K562 (cell line): Measurements from ENCODE around the gene TARS2. TPM values are rescaled to one million over a fixed set of nuclear protein-coding genes. Genes with fewer than 3 reads are reported as not detected.

ENCODE experiments used
- ADNP ChIP-seq: fragments of 200-800 bp; sonication (Bioruptor generic); IDR thresholded peaks from 2 replicates; pipeline ENCODE4 v1.6.1; 2016; ENCODE audit warnings: missing genetic modification characterization, missing compliant biosample characterization
- BCOR ChIP-seq: fragments of 450-650 bp; IDR thresholded peaks from 2 replicates; pipeline ENCODE4 v1.6.1; 2016
- BRF1 ChIP-seq: IDR thresholded peaks from 3 replicates; pipeline ENCODE4 v1.6.1; 2011; ENCODE audit warnings: borderline replicate concordance, mild to moderate bottlenecking; ENCODE audit not compliant: insufficient read length; ENCODE audit errors: extremely low read depth
- BRF2 ChIP-seq: IDR thresholded peaks from 3 replicates; pipeline ENCODE4 v1.6.1; 2011; ENCODE audit warnings: borderline replicate concordance, mild to moderate bottlenecking; ENCODE audit not compliant: insufficient read length, insufficient read depth
- DACH1 ChIP-seq: fragments of 450-650 bp; IDR thresholded peaks from 2 replicates; pipeline ENCODE4 v1.6.1; 2018; ENCODE audit not compliant: partially characterized antibody
- E2F5 ChIP-seq: sonication (generic); formaldehyde crosslinking; IDR thresholded peaks from 2 replicates; pipeline ENCODE4 v1.8.0; 2022; ENCODE audit warnings: mild to moderate bottlenecking, missing genetic modification reagents
- EP400 ChIP-seq: fragments of 450-650 bp; IDR thresholded peaks from 2 replicates; pipeline ENCODE4 v1.6.1; 2017; ENCODE audit warnings: antibody characterized with exemption, mild to moderate bottlenecking, moderate library complexity
- GABPB2 ChIP-seq: fragments of 250-450 bp; sonication (Bioruptor Pico); conservative IDR thresholded peaks from 2 replicates; pipeline ENCODE4 v1.5.1; 2021; ENCODE audit warnings: mild to moderate bottlenecking
- HCFC1 ChIP-seq: IDR thresholded peaks from 2 replicates; pipeline ENCODE4 v1.6.1; 2012; ENCODE audit warnings: low read depth, low read length, improper control_type of control experiment
- HMG20A ChIP-seq: fragments of 450-650 bp; formaldehyde crosslinking; conservative IDR thresholded peaks from 2 replicates; pipeline ENCODE4 v1.4.0; 2020; ENCODE audit warnings: mild to moderate bottlenecking, mixed read lengths
- HNRNPH1 ChIP-seq: fragments of 200-400 bp; formaldehyde crosslinking; optimal IDR thresholded peaks from 2 replicates; pipeline ENCODE3; 2017; ENCODE audit warnings: low read depth, mild to moderate bottlenecking, low read length, moderate library complexity
- IFI16 ChIP-seq: fragments of 250-450 bp; sonication (Bioruptor Pico); IDR thresholded peaks from 2 replicates; pipeline ENCODE4 v2.1.2; 2022; ENCODE audit warnings: mild to moderate bottlenecking, inconsistent platforms
- ILK ChIP-seq: fragments of 450-650 bp; IDR thresholded peaks from 2 replicates; pipeline ENCODE4 v1.6.1; 2016; ENCODE audit warnings: missing genetic modification characterization, low read depth, mild to moderate bottlenecking, missing compliant biosample characterization, moderate library complexity, borderline replicate concordance
- IRF9 ChIP-seq: fragments of 450-650 bp; IDR thresholded peaks from 2 replicates; pipeline ENCODE4 v1.6.1; 2016; ENCODE audit warnings: missing biosample characterization, missing genetic modification characterization
- KLF10 ChIP-seq: fragments of 250-450 bp; sonication (Bioruptor Pico); IDR thresholded peaks from 2 replicates; pipeline ENCODE4 v1.6.1; 2021; ENCODE audit warnings: matching md5 sums
- PHF20 ChIP-seq: fragments of 450-650 bp; IDR thresholded peaks from 2 replicates; pipeline ENCODE4 v1.6.1; 2018; ENCODE audit not compliant: partially characterized antibody
- RUNX1 ChIP-seq: sonication (generic); IDR thresholded peaks from 2 replicates; pipeline ENCODE4 v1.6.1; 2016; ENCODE audit warnings: antibody characterized with exemption, low read depth
- SAFB ChIP-seq: fragments of 200-400 bp; formaldehyde crosslinking; IDR thresholded peaks from 2 replicates; pipeline ENCODE4 v1.6.1; 2017; ENCODE audit warnings: low read depth, low read length, borderline replicate concordance
- SMAD1 ChIP-seq: fragments of 150-350 bp; IDR thresholded peaks from 2 replicates; pipeline ENCODE4 v1.6.1; 2014; ENCODE audit warnings: low read length, low read depth; ENCODE audit not compliant: partially characterized antibody
- SMARCA4 ChIP-seq: fragments of 450-650 bp; IDR thresholded peaks from 2 replicates; pipeline ENCODE4 v1.6.1; 2016
- SMC3 ChIP-seq: conservative IDR thresholded peaks from 2 replicates; pipeline ENCODE4 v1.6.1; 2011; ENCODE audit warnings: low read depth, low read length, improper control_type of control experiment; ENCODE audit not compliant: insufficient read depth
- TBP ChIP-seq: optimal IDR thresholded peaks from 2 replicates; pipeline ENCODE3; 2011; ENCODE audit warnings: low read depth, low read length, improper control_type of control experiment
- TCF3 ChIP-seq: sonication (generic); formaldehyde crosslinking; IDR thresholded peaks from 2 replicates; pipeline ENCODE4 v1.4.0; 2020; ENCODE audit warnings: mild to moderate bottlenecking, missing genetic modification reagents
- USF2 ChIP-seq: sonication (generic); formaldehyde crosslinking; IDR thresholded peaks from 2 replicates; pipeline ENCODE4 v1.5.0; 2020; ENCODE audit warnings: missing genetic modification reagents
- ZBTB17 ChIP-seq: fragments of 450-650 bp; formaldehyde crosslinking; IDR thresholded peaks from 2 replicates; pipeline ENCODE4 v1.4.0; 2020; ENCODE audit warnings: mild to moderate bottlenecking
- ZNF212 ChIP-seq: fragments of 450-650 bp; formaldehyde crosslinking; IDR thresholded peaks from 2 replicates; pipeline ENCODE4 v1.4.0; 2020; ENCODE audit warnings: mild to moderate bottlenecking
- ZNF239 ChIP-seq: fragments of 250-450 bp; sonication (Bioruptor Pico); IDR thresholded peaks from 2 replicates; pipeline ENCODE4 v1.4.0; 2020; ENCODE audit warnings: mild to moderate bottlenecking
- polyA plus RNA-seq, 8 experiments: library from polyadenylated mRNA; depleted of rRNA in 4 of 8; stranded (reverse) in 5 of 8; unstranded in 3 of 8; fragments of >200 nt; fragmentation: Nextera tagmentation in 2 of 8; fragmentation: Illumina TruSeq in 1 of 8; extraction: Ambion mirVana in 2 of 8; extraction: Trizol in 1 of 8; gene quantifications; 2 replicates each; pipeline versions ENCODE4 v1.2.1 to v1.2.3, GENCODE V29; 2011 to 2014; ENCODE audit warnings: inconsistent platforms in 1 of 8, missing spikeins in 1 of 8
- total RNA-seq, 7 experiments: library from RNA; depleted of rRNA in 6 of 7; stranded (reverse); fragments of >200 nt in 6 of 7; fragmentation: Illumina TruSeq in 2 of 7; extraction: Trizol in 2 of 7; gene quantifications; 2 replicates each; pipeline versions ENCODE4 v1.2.1 to v1.2.3, GENCODE V29; 2011 to 2021; ENCODE audit warnings: low replicate concordance in 1 of 7

TARS2 gene
- total and polyA plus RNA-seq, 9 of the 15 experiments (the other 6 are each of a cell fraction or from before 2014, with no cell fraction given), result 17.0 to 64.2 (median 39.4) TPM

GRCh38 chr1:150548632-150549495 is 61.6 kb downstream of the TARS2 start, which contains the start of gene ADAMTSL4 (continued):
- TF ChIP-seq USF2 (peak; percentile 32; the same call in 1 of the 2 replicates), DACH1 (no peak), GABPB2 (CRISPR knock-in tag) (no peak), BRF1 (no peak), ADNP (tag) (peak; percentile 18; the same call in 1 of the 2 replicates), SAFB (peak; percentile 70; the same call in 1 of the 2 replicates), HCFC1 (no peak), BRF2 (no peak), HNRNPH1 (no peak), ZNF239 (CRISPR knock-in tag) (no peak), BCOR (peak; percentile 73; the same call in 1 of the 2 replicates), E2F5 (no peak), PHF20 (peak; percentile 25), TBP (peak; percentile 68), TCF3 (CRISPR knock-in tag) (0 out of 2 replicates have a peak, but pooled peaks have one; percentile 3), IRF9 (no peak), HMG20A (CRISPR knock-in tag) (no peak), ZBTB17 (CRISPR knock-in tag) (0 out of 2 replicates have a peak, but pooled peaks have one; percentile 40), IFI16 (no peak), ILK (tag) (no peak), EP400 (peak; percentile 32; the same call in 1 of the 2 replicates), RUNX1 (no peak), KLF10 (CRISPR knock-in tag) (no peak), SMARCA4 (no peak), SMAD1 (no peak), SMC3 (no peak), ZNF212 (CRISPR knock-in tag) (no peak)
